SK-N-SH treated with all-trans-retinoic acid at 6 μM for 48 hours (cell line): Measurements from ENCODE around the gene NCAPD2.

Experiments used
- BACH2 ChIP-seq: fragments of 250-450 bp; sonication (Bioruptor Pico); IDR thresholded peaks from 2 replicates; pipeline ENCODE4 v1.9.0; 2021; ENCODE audit warnings: mild to moderate bottlenecking, borderline replicate concordance
- PATZ1 ChIP-seq: fragments of 250-450 bp; sonication (Bioruptor Pico); IDR thresholded peaks from 2 replicates; pipeline ENCODE4 v1.8.0; 2020; ENCODE audit warnings: mild to moderate bottlenecking, moderate library complexity, borderline replicate concordance
- POU6F1 ChIP-seq: fragments of 250-450 bp; sonication (Bioruptor Pico); IDR thresholded peaks from 2 replicates; pipeline ENCODE4 v1.8.0; 2021; ENCODE audit warnings: low read depth, mild to moderate bottlenecking, moderate library complexity, borderline replicate concordance
- RARB ChIP-seq: fragments of 250-450 bp; sonication (Bioruptor Pico); IDR thresholded peaks from 2 replicates; pipeline ENCODE4 v1.8.0; 2021; ENCODE audit warnings: mild to moderate bottlenecking, moderate library complexity
- TCF4 ChIP-seq: fragments of 250-450 bp; sonication (Bioruptor Pico); IDR thresholded peaks from 2 replicates; pipeline ENCODE4 v1.8.0; 2021; ENCODE audit warnings: mild to moderate bottlenecking, moderate library complexity, borderline replicate concordance
- TOX ChIP-seq: fragments of 250-450 bp; sonication (Bioruptor Pico); IDR thresholded peaks from 2 replicates; pipeline ENCODE4 v1.8.0; 2021; ENCODE audit warnings: mild to moderate bottlenecking, moderate library complexity, borderline replicate concordance
- ZFP3 ChIP-seq: fragments of 250-450 bp; sonication (Bioruptor Pico); IDR thresholded peaks from 2 replicates; pipeline ENCODE4 v1.5.0; 2020; ENCODE audit warnings: mild to moderate bottlenecking, moderate library complexity
- TF ChIP-seq, protein P1 (sequence below): fragments of 250-450 bp; sonication (Bioruptor Pico); IDR thresholded peaks from 2 replicates; pipeline ENCODE4 v1.5.1; 2020; ENCODE audit warnings: low read depth, mild to moderate bottlenecking, moderate library complexity

DNA sequence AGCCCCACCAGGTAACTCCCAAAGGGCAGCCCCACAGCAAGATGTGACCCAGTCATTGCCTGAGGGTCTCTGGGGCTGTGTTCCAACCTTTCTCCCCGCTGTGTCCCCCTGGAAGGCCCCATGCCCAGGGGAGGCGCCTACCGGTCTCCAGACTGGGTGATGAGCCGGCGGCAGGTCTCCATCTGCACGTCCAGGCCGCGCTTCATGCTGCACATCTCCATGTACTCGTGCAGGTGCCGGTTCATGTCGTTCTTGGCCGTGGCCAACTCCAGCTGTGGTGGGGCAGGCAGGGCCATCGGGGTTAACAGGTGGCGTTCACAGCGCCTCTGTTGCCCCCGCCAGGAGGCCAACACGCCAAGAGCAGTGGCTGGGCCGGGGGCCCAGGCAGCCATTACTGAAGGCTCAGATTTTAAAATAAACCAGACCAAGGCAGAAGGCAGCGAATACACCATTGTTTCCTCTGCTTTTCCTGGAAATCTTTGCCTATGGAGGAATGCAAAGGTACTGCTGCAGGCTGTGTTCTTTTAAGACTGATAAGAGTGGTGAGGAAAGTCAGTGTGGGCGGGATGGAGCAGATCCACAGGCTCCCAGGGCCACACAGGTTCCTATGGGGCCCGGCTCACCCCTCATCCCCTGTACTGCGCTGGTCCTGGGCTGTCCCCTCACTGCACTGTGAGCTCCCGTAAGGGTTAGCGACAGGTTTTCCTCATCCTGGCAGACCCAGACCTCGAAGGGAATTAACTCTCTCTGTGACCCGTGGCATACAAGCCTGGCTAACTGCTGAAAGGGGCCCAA lies 47.7 kb downstream of the NCAPD2 start:
- TF ChIP-seq, protein P1, sequence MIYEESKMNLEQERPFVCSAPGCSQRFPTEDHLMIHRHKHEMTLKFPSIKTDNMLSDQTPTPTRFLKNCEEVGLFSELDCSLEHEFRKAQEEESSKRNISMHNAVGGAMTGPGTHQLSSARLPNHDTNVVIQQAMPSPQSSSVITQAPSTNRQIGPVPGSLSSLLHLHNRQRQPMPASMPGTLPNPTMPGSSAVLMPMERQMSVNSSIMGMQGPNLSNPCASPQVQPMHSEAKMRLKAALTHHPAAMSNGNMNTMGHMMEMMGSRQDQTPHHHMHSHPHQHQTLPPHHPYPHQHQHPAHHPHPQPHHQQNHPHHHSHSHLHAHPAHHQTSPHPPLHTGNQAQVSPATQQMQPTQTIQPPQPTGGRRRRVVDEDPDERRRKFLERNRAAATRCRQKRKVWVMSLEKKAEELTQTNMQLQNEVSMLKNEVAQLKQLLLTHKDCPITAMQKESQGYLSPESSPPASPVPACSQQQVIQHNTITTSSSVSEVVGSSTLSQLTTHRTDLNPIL (CRISPR knock-in tag), result no peak
- TF ChIP-seq PATZ1 (CRISPR knock-in tag), result no peak
- TF ChIP-seq ZFP3, result no peak
- TF ChIP-seq TOX (CRISPR knock-in tag), result no peak
- no peak for TF ChIP-seq BACH2 (CRISPR knock-in tag)
- TF ChIP-seq POU6F1, result no peak
- TF ChIP-seq RARB (CRISPR knock-in tag), result no peak
- TF ChIP-seq TCF4 (CRISPR knock-in tag), result no peak
